H9 (cell line): ENCODE measurements around the gene CFAP46. TPM values are rescaled to one million over a fixed set of nuclear protein-coding genes. Genes with fewer than 3 reads are reported as not detected.

Experiments
- DNase-seq: peaks from one replicate; pipeline ENCODE4 v3.0.0-alpha.2; 2017
- H2AFZ ChIP-seq: one replicate; pipeline ENCODE4 v1.6.1; 2013; ENCODE audit warnings: mild to moderate bottlenecking, low read length, control low read depth, moderate library complexity
- H2AK5ac ChIP-seq: 2 replicates; pipeline ENCODE4 v1.6.1; 2013; ENCODE audit warnings: low read length, control low read depth, mixed read lengths; ENCODE audit not compliant: insufficient read length
- H2BK120ac ChIP-seq: one replicate; pipeline ENCODE4 v1.6.1; 2013; ENCODE audit warnings: low read depth, mild to moderate bottlenecking, low read length, control low read depth, inconsistent platforms; ENCODE audit not compliant: poor library complexity, severe bottlenecking
- H2BK12ac ChIP-seq: 2 replicates; pipeline ENCODE4 v1.6.1; 2013; ENCODE audit warnings: low read length, control low read depth, mixed read lengths, low read depth; ENCODE audit not compliant: insufficient read length
- H2BK15ac ChIP-seq: 2 replicates; pipeline ENCODE4 v1.6.1; 2013; ENCODE audit warnings: low read depth, low read length, control low read depth
- H2BK20ac ChIP-seq: one replicate; pipeline ENCODE4 v1.6.1; 2013; ENCODE audit warnings: low read depth, mild to moderate bottlenecking, low read length, control low read depth, inconsistent platforms; ENCODE audit not compliant: poor library complexity, severe bottlenecking
- H2BK5ac ChIP-seq: 2 replicates; pipeline ENCODE4 v1.6.1; 2013; ENCODE audit warnings: low read length, control low read depth, mixed read lengths; ENCODE audit not compliant: insufficient read length
- H3K14ac ChIP-seq: 2 replicates; pipeline ENCODE4 v1.6.1; 2013; ENCODE audit warnings: low read length, control low read depth; ENCODE audit not compliant: insufficient read depth
- H3K18ac ChIP-seq: 2 replicates; pipeline ENCODE4 v1.6.1; 2013; ENCODE audit warnings: low read depth, mild to moderate bottlenecking, mixed read lengths, low read length, control low read depth; ENCODE audit not compliant: insufficient read length
- H3K23ac ChIP-seq: 2 replicates; pipeline ENCODE4 v1.6.1; 2013; ENCODE audit warnings: low read length, control low read depth, mixed read lengths, low read depth; ENCODE audit not compliant: insufficient read length
- H3K23me2 ChIP-seq: 2 replicates; pipeline ENCODE4 v1.6.1; 2013; ENCODE audit warnings: low read depth, mild to moderate bottlenecking, mixed read lengths, low read length, control low read depth; ENCODE audit not compliant: insufficient read length, poor library complexity, severe bottlenecking
- H3K27ac ChIP-seq: 2 replicates; pipeline ENCODE4 v1.5.1; 2013; ENCODE audit warnings: low read length, control low read depth, mixed read lengths, low read depth; ENCODE audit not compliant: insufficient read length
- H3K27me3 ChIP-seq: 2 replicates; pipeline ENCODE4 v1.6.1; 2013; ENCODE audit warnings: low read length, control low read depth, inconsistent platforms; ENCODE audit not compliant: insufficient read depth
- H3K4ac ChIP-seq: 2 replicates; pipeline ENCODE4 v1.6.1; 2013; ENCODE audit warnings: low read depth, mild to moderate bottlenecking, control low read depth, inconsistent platforms, low read length, moderate library complexity
- H3K4me1 ChIP-seq: 2 replicates; pipeline ENCODE4 v1.6.1; 2013; ENCODE audit warnings: low read length, control low read depth, inconsistent platforms; ENCODE audit not compliant: insufficient read depth
- H3K4me2 ChIP-seq: 2 replicates; pipeline ENCODE4 v1.6.1; 2013; ENCODE audit warnings: low read length, control low read depth, mixed read lengths; ENCODE audit not compliant: insufficient read length, insufficient read depth
- H3K56ac ChIP-seq: 2 replicates; pipeline ENCODE4 v1.6.1; 2013; ENCODE audit warnings: low read depth, mild to moderate bottlenecking, mixed read lengths, low read length, control low read depth; ENCODE audit not compliant: insufficient read length
- H3K79me1 ChIP-seq: 2 replicates; pipeline ENCODE4 v1.6.1; 2013; ENCODE audit warnings: low read depth, mild to moderate bottlenecking, moderate library complexity, low read length, control low read depth, inconsistent platforms; ENCODE audit not compliant: insufficient read depth, poor library complexity, severe bottlenecking
- H3K79me2 ChIP-seq: 2 replicates; pipeline ENCODE4 v1.6.1; 2013; ENCODE audit warnings: low read length, control low read depth, inconsistent platforms; ENCODE audit not compliant: insufficient read depth
- H3K9ac ChIP-seq: 2 replicates; pipeline ENCODE4 v1.6.1; 2013; ENCODE audit warnings: low read length, control low read depth, mixed read lengths; ENCODE audit not compliant: insufficient read length; ENCODE audit errors: extremely low read depth
- H3K9me3 ChIP-seq: one replicate; pipeline ENCODE4 v1.6.1; 2013; ENCODE audit warnings: low read depth, low read length, inconsistent platforms; ENCODE audit not compliant: control insufficient read depth
- H3T11ph ChIP-seq: one replicate; pipeline ENCODE4 v1.6.1; 2013; ENCODE audit warnings: mild to moderate bottlenecking, low read length, control low read depth, inconsistent platforms
- H4K20me1 ChIP-seq: one replicate; pipeline ENCODE4 v1.6.1; 2013; ENCODE audit not compliant: control insufficient read depth, insufficient read length, insufficient read depth
- H4K5ac ChIP-seq: 2 replicates; pipeline ENCODE4 v1.6.1; 2013; ENCODE audit warnings: low read depth, mild to moderate bottlenecking, mixed read lengths, low read length, control low read depth; ENCODE audit not compliant: insufficient read length
- H4K8ac ChIP-seq: replicated peaks from 2 replicates; pipeline ENCODE4 v1.6.1; 2013; ENCODE audit warnings: low read length, control low read depth, mixed read lengths, low read depth; ENCODE audit not compliant: insufficient read length
- H4K91ac ChIP-seq: 2 replicates; pipeline ENCODE4 v1.6.1; 2013; ENCODE audit warnings: low read depth, mild to moderate bottlenecking, moderate library complexity, mixed read lengths, low read length, control low read depth; ENCODE audit not compliant: insufficient read length
- H3K27ac Mint-ChIP-seq, 3 experiments: 2 replicates in 2 of 3; 3 replicates in 1 of 3; pipeline ENCODE4 v1.8.0; 2020 to 2021; ENCODE audit warnings: mixed read lengths in 3 of 3, mild to moderate bottlenecking in 1 of 3, moderate library complexity in 1 of 3
- H3K27me3 Mint-ChIP-seq: 2 replicates; pipeline ENCODE4 v1.8.0; 2021; ENCODE audit warnings: low read depth, mild to moderate bottlenecking, moderate library complexity, mixed read lengths
- H3K36me3 Mint-ChIP-seq, 3 experiments: 2 replicates in 2 of 3; 3 replicates in 1 of 3; pipeline ENCODE4 v1.8.0; 2020 to 2021; ENCODE audit warnings: low read depth in 3 of 3, mixed read lengths in 3 of 3; ENCODE audit not compliant: insufficient read depth in 1 of 3
- H3K4me1 Mint-ChIP-seq, 2 experiments: 2 replicates each; pipeline ENCODE4 v1.8.0; 2020; ENCODE audit warnings: mixed read lengths in 2 of 2
- H3K4me3 Mint-ChIP-seq, 2 experiments: 2 replicates in 1 of 2; 3 replicates in 1 of 2; pipeline ENCODE4 v1.8.0; 2020 to 2021; ENCODE audit warnings: mild to moderate bottlenecking in 2 of 2, mixed read lengths in 2 of 2, moderate library complexity in 1 of 2
- H3K9me3 Mint-ChIP-seq, 2 experiments: 2 replicates in 1 of 2; 3 replicates in 1 of 2; pipeline ENCODE4 v1.8.0; 2020; ENCODE audit warnings: mild to moderate bottlenecking in 2 of 2, mixed read lengths in 2 of 2, moderate library complexity in 1 of 2
- CTCF ChIP-seq: fragments of 200-600 bp; sonication (generic); conservative IDR thresholded peaks from 3 replicates; pipeline ENCODE4 v1.8.0; 2021; ENCODE audit warnings: antibody characterized with exemption, mild to moderate bottlenecking
- WGBS: extraction: QIAGEN DNeasy Blood & Tissue Kit; methylation state at CpG from one replicate; pipeline ENCODE4 v1.1.7; 2013; ENCODE audit warnings: missing lambda C conversion rate, low lambda C conversion rate, mixed read lengths; ENCODE audit not compliant: insufficient read length; ENCODE audit errors: extremely low coverage; 5-methylcytosine and 5-hydroxymethylcytosine counted together
- total RNA-seq: library from RNA; stranded (reverse); gene quantifications from 2 replicates; pipeline ENCODE4 v1.2.1, GENCODE V29; 2021

The CFAP46 gene
- total RNA-seq, 1 experiment from 2014 or later, result 3.1 TPM

DNA sequence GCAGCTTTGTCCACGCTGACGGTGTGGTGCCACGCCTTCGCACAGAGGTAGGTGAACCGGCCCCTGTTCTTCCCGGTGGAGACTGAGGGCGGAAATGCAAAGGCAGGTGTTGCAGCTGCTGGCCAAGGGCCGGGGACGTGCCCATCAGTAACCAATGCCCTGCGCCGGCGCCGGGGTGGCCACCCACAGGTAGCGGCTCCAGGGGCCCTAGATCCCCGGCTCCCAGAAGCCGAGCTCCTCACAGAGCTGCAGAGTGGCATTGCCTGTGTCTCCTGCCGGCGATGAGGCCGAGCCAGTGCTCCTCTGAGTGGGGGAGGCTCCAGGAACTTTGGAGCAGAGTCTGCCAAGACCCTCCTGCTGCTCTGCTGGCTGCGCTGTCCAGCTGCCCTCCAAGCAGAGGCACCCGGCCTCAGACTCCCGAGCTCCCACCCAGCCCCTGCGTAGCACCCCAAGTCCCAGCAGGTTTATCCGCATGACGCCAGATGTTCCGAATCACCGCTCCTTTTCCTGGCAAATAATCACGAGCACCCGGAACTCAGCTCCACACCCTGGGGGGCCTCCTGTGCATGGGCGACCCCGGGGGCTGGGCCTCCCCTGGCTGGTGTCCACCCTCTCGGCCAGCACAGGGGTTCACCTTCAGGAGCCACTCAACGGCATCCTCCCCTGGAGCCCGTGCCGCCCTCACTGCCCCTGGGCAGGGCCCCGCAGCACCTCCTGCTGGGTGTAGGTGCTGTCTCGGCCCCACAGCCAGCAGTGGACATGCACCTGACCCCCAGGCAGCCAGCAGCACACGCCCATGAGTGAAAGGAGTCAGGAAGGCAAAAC is 22.1 kb downstream of the CFAP46 start:
- Histone ChIP-seq H4K8ac (no peak overlapping the region), H4K5ac (no peak overlapping the region), H3K79me2 (no peaks in the 10 kb centered on the region), H4K20me1 (no peaks in the 10 kb centered on the region), H2BK120ac (no peak overlapping the region), H3K27ac (no peak overlapping the region), H2BK5ac (no peak overlapping the region), H3K27me3 (no peaks in the 10 kb centered on the region), H3K14ac (no peak overlapping the region), H3K9me3 (no peaks in the 10 kb centered on the region), H4K91ac (no peak overlapping the region), H3T11ph (no peak overlapping the region), H3K4me2 (no peak overlapping the region), H3K9ac (no peak overlapping the region), H2AFZ (no peak overlapping the region), H3K23ac (no peak overlapping the region), H3K56ac (no peak overlapping the region), H2BK20ac (no peak overlapping the region), H2BK15ac (no peak overlapping the region), H3K4ac (no peak overlapping the region), H3K18ac (no peak overlapping the region), H2AK5ac (no peak overlapping the region), H3K4me1 (no peaks in the 10 kb centered on the region), H2BK12ac (no peak overlapping the region), H3K23me2 (no peaks in the 10 kb centered on the region), H3K79me1 (no peaks in the 10 kb centered on the region)
- Mint-ChIP-seq H3K27me3 (no peaks in the 10 kb centered on the region), H3K36me3 (no peaks in the 10 kb centered on the region; a peak in 1 of 7 replicates), H3K9me3 (no peaks in the 10 kb centered on the region), H3K4me1 (no peaks in the 10 kb centered on the region), H3K27ac (no peak overlapping the region), H3K4me3 (no peak overlapping the region)
- no CpG with 5 or more reads among the region's 38 CpGs for WGBS
- DNase-seq, result no peak
- no peak for TF ChIP-seq CTCF
